A673 (cell line): Measurements from ENCODE around the gene C1orf35. TPM values are rescaled to one million over a fixed set of nuclear protein-coding genes. Genes with fewer than 3 reads are reported as not detected.

Source experiments
- BruUV-seq: library from RNA; stranded (reverse); fragments of 400-500 nt; replicated peaks from 2 replicates; lab custom pipeline; 2021; lab: Mats Ljungman, UMichigan
- CTCF ChIA-PET: fragments of 300-600 bp; sonication (Branson Sonifier 250); formaldehyde crosslinking; loops from one replicate; lab custom pipeline; 2022; ENCODE audit warnings: antibody characterized with exemption; lab: Charles Lee
- POLR2A ChIA-PET: fragments of 300-600 bp; sonication (Branson Sonifier 250); formaldehyde crosslinking; loops from one replicate; lab custom pipeline; 2022; ENCODE audit warnings: antibody characterized with exemption; ENCODE audit not compliant: low non-redundant PET; lab: Charles Lee
- DNase-seq: peaks from one replicate; pipeline ENCODE4 v3.0.0-alpha.2; 2015; ENCODE audit warnings: low spot score
- H3K27ac ChIP-seq: fragments of 200-600 bp; sonication (generic); 2 replicates; pipeline ENCODE4 v1.5.1; 2016; ENCODE audit warnings: mixed run types, low read depth, mild to moderate bottlenecking, mixed read lengths, antibody characterized with exemption, low read length; ENCODE audit not compliant: poor library complexity, severe bottlenecking
- H3K27me3 ChIP-seq: fragments of 200-600 bp; sonication (generic); replicated peaks from 2 replicates; pipeline ENCODE4 v1.6.1; 2017; ENCODE audit warnings: mixed run types, low read depth, mild to moderate bottlenecking, mixed read lengths, antibody characterized with exemption, low read length; ENCODE audit not compliant: insufficient read depth, poor library complexity
- H3K36me3 ChIP-seq: fragments of 200-600 bp; sonication (generic); 2 replicates; pipeline ENCODE4 v1.6.1; 2016; ENCODE audit warnings: mixed run types, mild to moderate bottlenecking, mixed read lengths, antibody characterized with exemption, low read length; ENCODE audit not compliant: insufficient read depth, poor library complexity, severe bottlenecking
- H3K4me1 ChIP-seq: fragments of 200-600 bp; sonication (generic); 2 replicates; pipeline ENCODE4 v1.6.1; 2017; ENCODE audit warnings: mixed run types, mild to moderate bottlenecking, mixed read lengths, antibody characterized with exemption, low read length; ENCODE audit not compliant: insufficient read depth, poor library complexity, severe bottlenecking
- H3K4me3 ChIP-seq: fragments of 200-600 bp; sonication (generic); 2 replicates; pipeline ENCODE4 v1.5.1; 2016; ENCODE audit warnings: low read depth, mixed run types, mild to moderate bottlenecking, mixed read lengths, low read length; ENCODE audit not compliant: poor library complexity, severe bottlenecking
- H3K9me3 ChIP-seq: fragments of 200-600 bp; sonication (generic); 2 replicates; pipeline ENCODE4 v1.6.1; 2016; ENCODE audit warnings: mixed run types, low read depth, mild to moderate bottlenecking, mixed read lengths, antibody characterized with exemption, low read length; ENCODE audit not compliant: poor library complexity, severe bottlenecking
- CTCF ChIP-seq: fragments of 300-800, 200-600 bp; sonication (generic); conservative IDR thresholded peaks from 2 replicates; pipeline ENCODE4 v1.5.1; 2017; ENCODE audit warnings: low read depth, mild to moderate bottlenecking, antibody characterized with exemption, low read length, moderate library complexity, mixed read lengths
- EZH2 ChIP-seq: fragments of 200-600 bp; sonication (generic); IDR thresholded peaks from 2 replicates; pipeline ENCODE4 v1.6.1; 2017; ENCODE audit warnings: borderline replicate concordance, low read depth, mild to moderate bottlenecking, mixed read lengths, antibody characterized with exemption, low read length; ENCODE audit not compliant: poor library complexity, severe bottlenecking
- intact Hi-C: fragments of 100-400 bp; cut with micrococcal nuclease; formaldehyde crosslinking; loops from one replicate; pipeline ENCODE4 v1.10.0; 2022; ENCODE audit not compliant: unreplicated experiment
- total RNA-seq: library from RNA; stranded (reverse); gene quantifications from 2 replicates; pipeline ENCODE4 v1.2.3, GENCODE V29; 2021

Gene C1orf35
- total RNA-seq, 1 experiment from 2014 or later: 27.5 TPM

GRCh38 chr1:228082918-228083870 lies 19.9 kb downstream of the C1orf35 start:
- ChIA-PET CTCF (interaction anchor here (1.0 kb wide), 1 partner anchor 84 kb away, joined by 3 read pairs; no protein-coding TSS in a partner anchor), POLR2A (interaction anchor here (0.6 kb wide), 1 partner anchor 17 kb away, joined by 3 read pairs; no protein-coding TSS in a partner anchor)
- no peak for DNase-seq
- H3K36me3 ChIP-seq: peaks cover 4% of the 10 kb centered on the region
- peak overlapping the region; percentile 98 for H3K27ac ChIP-seq
- no peaks in the 10 kb centered on the region for H3K9me3 ChIP-seq
- no peaks in the 10 kb centered on the region for H3K27me3 ChIP-seq
- TF ChIP-seq CTCF: no peak
- TF ChIP-seq EZH2: no peak
- H3K4me3 ChIP-seq: peak overlapping the region; percentile 98
- no TSS peak for BruUV-seq
- intact Hi-C loops: no loop called here
- H3K4me1 ChIP-seq: peaks cover 25% of the 10 kb centered on the region

GRCh38 chr1:228082214-228082917 lies 20.8 kb downstream of the C1orf35 start, which contains the start of gene ARF1:
Gene ARF1, plus strand, starts transcription at chr1:228082708. Its CDS starts 14,407 bp downstream, at chr1:228097115.
- peak; percentile 96 for DNase-seq
- H3K4me1 ChIP-seq: peaks cover 25% of the 10 kb centered on the region
- ChIA-PET POLR2A (interaction anchor here (0.6 kb wide), 1 partner anchor 17 kb away, joined by 3 read pairs; no protein-coding TSS in a partner anchor), CTCF (interaction anchor here (1.0 kb wide), 1 partner anchor 83 kb away, joined by 3 read pairs; no protein-coding TSS in a partner anchor)
- H3K36me3 ChIP-seq: no peaks in the 10 kb centered on the region
- H3K4me3 ChIP-seq: peak within 1 kb of the TSS; percentile 98
- intact Hi-C loops: no loop called here
- no TSS peak for BruUV-seq
- TF ChIP-seq CTCF (no peak), EZH2 (no peak)
- H3K27me3 ChIP-seq: no peaks in the 10 kb centered on the region
- H3K27ac ChIP-seq: peak within 1 kb of the TSS; percentile 98
- H3K9me3 ChIP-seq: no peaks in the 10 kb centered on the region

GRCh38 chr1:228081578-228082213 lies 21.4 kb downstream of the C1orf35 start:
- POLR2A ChIA-PET: no interaction called here
- intact Hi-C loops: no loop called here
- DNase-seq: no peak

More at GRCh38 chr1:228081578-228082213, 21.4 kb downstream of the C1orf35 start:
- Histone ChIP-seq H3K36me3 (no peaks in the 10 kb centered on the region), H3K27ac (peak overlapping the region; percentile 98), H3K9me3 (no peaks in the 10 kb centered on the region), H3K4me3 (peak overlapping the region; percentile 98), H3K4me1 (peaks cover 24% of the 10 kb centered on the region), H3K27me3 (no peaks in the 10 kb centered on the region)
- TF ChIP-seq EZH2 (no peak), CTCF (no peak)
- CTCF ChIA-PET: interaction anchor here (1.0 kb wide), 1 partner anchor 82 kb away, joined by 3 read pairs; no protein-coding TSS in a partner anchor
- BruUV-seq: no TSS peak
